GM12892 (cell line): ENCODE measurements around the gene LRRC2.
"Not testable (repeated sequence)": the region's sequence is repeated elsewhere in the genome, so short reads cannot be mapped to it uniquely, and the experiment has no call there.

Experiments
- DNase-seq: peaks from one replicate; pipeline ENCODE4 v3.0.0; 2011; ENCODE audit not compliant: insufficient read length
- FAIRE-seq: peaks from 2 replicates; lab custom pipeline; 2011; peaks lifted over from hg19 to GRCh38; lab: Jason Lieb, UNC
- POLR2A ChIP-seq: IDR thresholded peaks from 2 replicates; pipeline ENCODE4 v1.6.1; 2011; ENCODE audit warnings: low read depth, low read length, control low read depth
- POLR2AphosphoS5 ChIP-seq: IDR thresholded peaks from 2 replicates; pipeline ENCODE4 v1.6.1; 2011; ENCODE audit warnings: low read depth, low read length, control low read depth
- TAF1 ChIP-seq: IDR thresholded peaks from 2 replicates; pipeline ENCODE4 v1.6.1; 2011; ENCODE audit warnings: low read depth, mild to moderate bottlenecking, control low read depth, low read length, borderline replicate concordance

The LRRC2 gene

DNA sequence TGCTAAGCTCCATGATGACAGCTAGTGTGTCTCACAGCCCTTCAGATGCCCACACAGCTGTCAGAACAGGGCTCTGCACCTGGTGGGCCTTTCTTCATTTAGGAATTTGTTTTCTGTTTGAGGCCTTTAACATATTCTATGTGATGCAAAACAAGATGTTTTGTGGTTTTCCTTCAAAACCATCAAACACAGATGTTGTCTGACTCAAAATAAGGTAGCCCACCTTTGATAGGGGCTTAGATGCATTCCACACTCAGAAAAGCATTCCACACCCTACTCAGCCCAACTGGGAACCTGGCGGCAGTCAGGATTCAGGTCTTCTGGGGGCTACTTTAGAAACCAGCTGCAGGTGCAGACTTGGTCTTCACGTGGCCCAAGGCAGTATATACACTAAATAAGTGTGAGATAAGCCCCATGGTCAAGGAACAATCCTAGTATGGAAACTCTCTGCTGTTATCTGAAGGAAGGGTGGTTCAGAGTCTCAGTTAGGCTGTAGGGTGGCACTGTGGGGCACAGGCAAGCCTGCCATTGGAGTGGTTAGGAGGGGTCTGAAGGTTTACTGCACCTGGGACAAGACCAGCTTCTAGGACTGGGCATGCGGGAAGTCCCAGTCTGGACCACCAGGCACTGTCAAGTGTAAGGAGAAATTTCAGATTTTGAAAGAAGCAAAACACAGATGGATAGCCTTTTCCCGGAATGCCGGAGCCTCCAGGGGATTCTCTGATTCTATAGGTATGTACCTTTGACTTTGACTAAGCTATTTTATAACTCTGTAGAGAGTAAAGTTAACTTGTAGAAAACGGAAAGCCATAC is 20.1 kb downstream of the LRRC2 start:
- no peak for FAIRE-seq
- no peak for DNase-seq
- TF ChIP-seq TAF1 = no peak
- no peak for TF ChIP-seq POLR2AphosphoS5
- TF ChIP-seq POLR2A = no peak

DNA sequence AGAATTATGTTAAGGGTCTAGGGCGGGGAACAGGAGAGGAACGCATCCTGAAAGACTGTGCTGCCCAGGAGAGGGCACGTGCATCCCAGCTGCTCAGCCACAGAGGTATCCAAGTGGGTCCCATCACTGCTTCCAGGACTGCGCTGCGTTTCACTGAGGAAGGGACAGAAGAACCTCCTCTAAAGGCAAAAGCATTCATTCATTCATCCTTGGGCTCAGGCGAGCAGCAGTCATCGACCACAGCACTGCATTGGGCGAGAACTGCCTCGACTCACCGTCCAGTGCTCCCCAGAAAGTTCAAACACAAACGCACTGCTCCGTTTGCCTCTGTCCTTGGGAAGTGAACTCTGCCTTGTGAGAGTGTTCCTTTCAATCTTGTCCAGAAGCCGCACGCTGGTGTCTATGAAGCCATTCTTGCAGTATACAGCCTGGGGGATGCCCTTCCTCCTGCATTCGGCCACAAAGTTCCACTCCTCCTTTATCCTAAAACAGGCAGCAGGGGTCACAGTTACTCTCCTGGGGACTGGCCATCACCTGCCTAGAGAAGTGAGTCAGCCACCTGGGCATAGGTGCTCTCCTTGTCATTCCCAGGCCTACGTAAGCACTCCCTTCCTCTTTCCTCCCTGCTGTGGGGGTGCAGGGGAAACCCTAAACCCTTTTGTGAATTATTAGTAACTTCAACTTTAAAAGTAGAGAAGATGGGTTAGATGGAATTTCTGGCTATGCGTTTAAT is 21.2 kb downstream of the LRRC2 start:
- FAIRE-seq (no peak), DNase-seq (no peak)
- no peak for TF ChIP-seq POLR2A
- no peak for TF ChIP-seq POLR2AphosphoS5
- TF ChIP-seq TAF1 = no peak

DNA sequence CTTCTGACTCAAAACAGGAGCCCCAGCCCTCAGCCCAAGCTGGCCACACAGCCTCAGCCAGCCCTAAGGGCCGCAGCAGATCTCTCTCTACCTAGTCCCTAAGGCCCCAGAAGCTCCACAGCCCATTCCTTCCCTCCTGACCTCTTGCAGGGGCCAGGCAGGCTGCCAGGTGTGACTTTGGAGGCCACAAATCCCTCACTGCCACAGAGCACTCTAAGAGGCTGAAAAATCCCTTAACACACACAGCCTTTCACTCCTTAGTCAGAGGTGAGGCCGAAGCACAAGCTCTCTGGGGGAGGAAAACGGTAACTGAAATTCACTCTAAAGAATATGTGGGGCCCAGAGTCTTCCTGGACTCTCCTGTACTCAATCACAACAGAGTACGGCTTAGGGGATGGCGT is 23.3 kb downstream of the LRRC2 start:
- FAIRE-seq (peak; percentile 54), DNase-seq (no peak)
- no peak for TF ChIP-seq POLR2AphosphoS5
- no peak for TF ChIP-seq POLR2A
- no peak for TF ChIP-seq TAF1

DNA sequence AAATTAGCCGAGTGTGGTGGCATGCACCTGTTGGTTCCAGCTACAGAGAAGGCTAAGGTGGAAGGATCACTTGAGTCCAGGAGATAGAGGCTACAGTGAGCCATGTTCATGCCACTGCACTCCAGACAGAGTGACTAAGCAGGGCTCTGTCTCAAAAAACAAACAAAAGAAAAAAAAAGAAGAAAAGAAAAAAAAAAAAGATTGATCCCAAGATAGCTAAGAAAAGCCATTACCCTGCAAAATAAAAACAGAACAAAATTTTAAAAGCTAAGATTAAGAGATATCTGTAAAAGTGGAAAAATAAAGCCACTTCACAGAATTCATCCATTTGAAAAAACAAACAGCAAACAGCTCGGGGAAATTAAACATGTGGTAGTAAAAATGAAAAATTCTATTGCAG is 23.8 kb downstream of the LRRC2 start:
- DNase-seq = no peak
- FAIRE-seq = no peak
- TF ChIP-seq POLR2AphosphoS5 (no peak), POLR2A (no peak), TAF1 (no peak)

DNA sequence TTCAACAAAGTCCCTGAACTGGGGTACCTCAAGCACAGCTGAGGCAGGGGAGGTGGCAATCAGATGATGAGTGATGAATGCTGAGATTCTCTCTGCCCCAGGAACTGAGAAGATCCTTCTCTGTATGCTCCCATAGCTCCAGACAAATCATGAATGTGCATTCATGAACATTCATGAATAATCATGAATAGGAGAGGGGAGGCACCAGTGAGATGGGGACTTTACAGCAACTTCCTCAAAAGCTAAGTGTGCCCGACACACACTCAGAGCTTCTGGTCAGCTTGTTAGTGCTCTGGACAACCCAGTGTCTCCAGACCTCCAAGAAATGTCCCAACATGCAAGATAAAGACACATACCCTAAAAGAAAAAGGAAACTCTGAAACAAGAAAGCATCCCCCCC is 24.3 kb downstream of the LRRC2 start:
- TF ChIP-seq POLR2AphosphoS5 (no peak), TAF1 (no peak), POLR2A (no peak)
- FAIRE-seq (peak; percentile 89), DNase-seq (no peak)

DNA sequence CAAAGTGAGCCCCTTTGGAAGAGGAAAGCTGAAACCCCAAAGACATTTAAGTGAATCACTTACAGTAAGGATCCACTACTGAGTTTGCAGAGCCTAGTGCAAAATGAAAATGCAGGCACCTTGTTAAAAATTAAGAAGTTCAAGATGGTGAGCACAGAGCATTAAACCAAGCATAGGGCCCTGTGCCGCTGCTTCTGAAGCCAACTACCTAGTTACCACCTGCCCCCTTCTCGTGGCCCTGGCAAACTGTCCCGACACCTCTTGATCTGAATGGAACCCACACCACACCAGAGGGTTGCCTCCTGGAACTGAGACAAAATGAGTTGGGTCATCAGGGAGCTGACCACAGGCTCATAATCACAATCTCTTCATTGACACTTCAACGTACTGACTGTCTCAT is 25.6 kb downstream of the LRRC2 start:
- FAIRE-seq (no peak), DNase-seq (no peak)
- no peak for TF ChIP-seq POLR2A
- TF ChIP-seq POLR2AphosphoS5 = no peak
- no peak for TF ChIP-seq TAF1

DNA sequence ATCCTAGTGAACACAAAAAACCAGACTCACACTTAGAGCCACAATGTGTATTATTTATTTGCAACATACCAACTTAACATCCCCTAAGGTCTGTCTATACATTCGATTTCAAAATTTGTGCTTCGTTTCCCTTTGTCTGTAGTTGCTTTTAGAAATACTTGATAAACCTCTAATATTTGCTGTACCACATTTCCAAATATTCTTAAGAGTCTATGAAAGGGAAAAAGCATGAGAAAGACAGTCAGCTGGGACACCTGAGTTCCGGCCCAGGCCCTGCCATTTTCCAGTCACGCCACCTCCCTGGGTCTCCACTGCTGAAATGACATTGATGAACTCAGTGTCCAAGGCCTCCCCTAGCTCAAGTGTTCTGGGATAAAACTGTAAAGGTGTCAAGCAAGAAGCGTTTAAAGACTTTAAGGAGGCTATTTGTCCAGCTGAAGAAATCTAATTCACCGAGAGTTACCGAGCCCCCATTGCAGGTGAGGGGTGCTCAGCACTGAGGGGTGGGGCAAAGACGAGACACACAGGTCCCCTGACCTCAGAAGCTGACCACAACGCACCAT is 26.6 kb downstream of the LRRC2 start:
- TF ChIP-seq TAF1 = no peak
- no peak for TF ChIP-seq POLR2A
- no peak for TF ChIP-seq POLR2AphosphoS5
- FAIRE-seq = peak; percentile 42

DNA sequence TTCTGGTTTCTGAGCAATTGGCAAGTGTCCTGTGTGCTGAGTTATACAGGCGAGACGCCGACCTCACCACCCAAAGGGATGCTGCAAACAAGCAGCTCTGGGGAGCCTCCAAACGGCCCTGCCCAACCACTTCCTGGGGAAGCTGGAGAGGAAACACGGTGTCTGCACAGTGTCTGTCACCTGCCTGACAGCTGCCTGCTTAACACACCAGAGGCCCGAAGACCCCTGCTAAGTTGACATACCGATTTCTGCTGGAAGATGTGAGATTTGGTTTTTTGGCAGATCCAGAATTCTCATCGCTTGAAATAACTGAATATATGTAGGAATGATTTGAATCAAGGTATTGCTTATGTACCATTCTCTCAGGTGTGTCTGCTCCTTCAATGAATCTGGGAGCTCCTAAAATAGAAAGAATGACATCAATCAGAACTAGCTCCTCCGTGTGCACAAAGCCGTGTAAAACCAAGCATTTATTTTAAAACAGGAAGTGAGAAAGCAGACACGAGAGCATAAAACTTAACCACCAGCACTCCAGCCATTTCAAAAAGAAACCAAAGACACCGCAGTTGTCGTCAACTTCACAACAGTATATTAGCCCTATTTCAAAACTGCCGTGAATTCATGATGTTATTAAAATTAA is 27.2 kb downstream of the LRRC2 start:
- DNase-seq = peak; percentile 46
- peak; percentile 93 for FAIRE-seq
- peak; percentile 33; the same call in 1 of the 2 replicates for TF ChIP-seq POLR2AphosphoS5
- no peak for TF ChIP-seq TAF1

More for the DNA sequence above, 26.6 kb downstream of the LRRC2 start:
- no peak for DNase-seq

DNA sequence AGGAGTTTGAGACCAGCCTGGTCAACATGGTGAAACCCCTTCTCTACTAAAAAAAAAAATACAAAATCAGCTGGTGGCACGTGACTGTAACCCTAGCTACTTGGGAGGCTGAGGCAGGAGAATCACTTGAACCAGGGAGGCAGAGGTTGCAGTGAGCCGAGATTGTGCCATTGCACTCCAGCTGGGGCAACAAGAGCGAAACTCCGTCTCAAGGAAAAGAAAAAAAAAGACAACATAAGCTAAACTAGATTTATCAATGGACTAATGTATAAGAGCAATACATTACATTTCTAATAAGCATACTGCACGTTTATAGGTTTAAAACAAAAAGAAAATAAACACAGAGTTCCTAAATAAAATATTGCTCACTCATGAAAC is 27.7 kb downstream of the LRRC2 start:
- not testable (repeated sequence) for DNase-seq, FAIRE-seq

DNA sequence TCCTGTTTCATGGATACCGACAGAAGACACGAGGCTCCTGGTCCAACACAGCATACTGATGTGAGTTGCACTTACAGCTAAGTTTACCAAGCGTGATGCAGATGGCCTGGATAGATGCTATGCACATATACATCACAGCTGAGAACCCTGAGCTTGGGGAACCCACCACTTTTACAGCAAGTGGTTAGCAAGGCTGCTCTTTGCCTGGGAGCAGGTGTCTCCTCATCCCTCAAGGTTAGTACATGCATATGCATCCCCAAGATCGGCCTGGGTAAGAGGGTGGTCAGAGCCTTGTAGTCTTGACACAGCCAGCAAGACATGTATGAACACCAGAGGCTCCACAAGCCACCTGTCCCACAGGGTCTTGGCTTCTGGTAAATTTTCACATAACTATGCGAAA is 28.3 kb downstream of the LRRC2 start:
- no peak for TF ChIP-seq POLR2A
- TF ChIP-seq TAF1 = no peak
- no peak for TF ChIP-seq POLR2AphosphoS5
- no peak for FAIRE-seq
- DNase-seq = no peak

DNA sequence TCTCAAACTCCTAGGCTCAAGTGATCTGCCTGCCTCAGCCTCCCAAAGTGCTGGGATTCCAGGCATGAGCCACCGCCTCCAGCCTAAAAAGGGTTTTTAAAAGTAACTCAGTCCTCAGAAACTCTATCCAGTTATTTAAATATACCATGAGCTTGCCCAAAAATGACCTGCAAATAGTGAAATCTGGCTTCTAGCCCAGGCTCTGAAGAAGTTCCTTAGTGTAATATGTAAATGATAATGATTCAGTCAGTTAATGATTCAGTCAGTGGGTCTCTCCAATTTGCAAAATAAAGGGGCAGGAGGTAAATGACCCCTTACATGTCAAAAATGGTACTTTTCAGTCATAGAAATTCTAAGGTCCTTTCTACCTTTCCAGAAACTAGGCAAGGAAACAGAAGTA is 28.8 kb downstream of the LRRC2 start:
- no peak for FAIRE-seq
- TF ChIP-seq POLR2A (no peak), POLR2AphosphoS5 (no peak), TAF1 (no peak)
- no peak for DNase-seq

DNA sequence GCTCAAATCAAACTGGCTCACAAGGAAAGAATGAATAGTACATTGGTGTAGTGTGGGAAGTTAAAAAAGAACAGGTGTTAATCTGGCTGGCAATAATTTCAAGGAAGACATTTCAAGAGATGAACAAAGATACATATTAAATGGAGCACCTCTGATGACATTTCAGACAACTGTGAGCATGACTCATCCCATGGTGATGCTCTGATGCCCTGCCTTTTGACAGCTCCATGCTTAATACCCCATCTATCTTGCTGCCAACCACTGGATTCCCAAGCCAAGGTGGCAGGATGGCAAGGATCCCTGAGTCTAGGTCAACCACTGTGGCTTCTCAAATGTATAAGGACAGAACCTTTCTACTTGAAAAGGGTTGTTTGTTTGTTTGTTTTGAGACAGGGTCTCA is 29.3 kb downstream of the LRRC2 start:
- no peak for FAIRE-seq
- TF ChIP-seq TAF1 (no peak), POLR2AphosphoS5 (no peak)
- DNase-seq = no peak
